HEK293 (cell line): ENCODE data around the gene STK32A.

Experiments
- CTCF ChIA-PET: fragments of 350-600 bp; formaldehyde crosslinking; extraction: SDS; loops from one replicate; lab custom pipeline; 2021; ENCODE audit warnings: antibody characterized with exemption; lab: Yijun Ruan, JAX
- POLR2A ChIA-PET: fragments of 300-600 bp; formaldehyde crosslinking; extraction: SDS; loops from one replicate; lab custom pipeline; 2020; ENCODE audit warnings: antibody characterized with exemption, inconsistent platforms; lab: Yijun Ruan, JAX
- H3K27ac ChIP-seq: fragments of 200-500 bp; sonication (Bioruptor generic); 2 replicates; pipeline ENCODE4 v1.5.1; 2014; ENCODE audit warnings: low read depth, low read length, control low read depth, inconsistent platforms; ENCODE audit errors: extremely low read depth
- H3K36me3 ChIP-seq, 2 experiments: fragments of 200-500 bp in 1 of 2; sonication (Bioruptor generic) in 1 of 2; 1 replicate in 1 of 2; 2 replicates in 1 of 2; pipeline ENCODE4 v1.5.1; 2014 to 2017; ENCODE audit warnings: inconsistent platforms in 2 of 2, low read length in 2 of 2; ENCODE audit not compliant: control insufficient read depth in 2 of 2, insufficient read depth in 1 of 2
- H3K4me1 ChIP-seq: fragments of 200-500 bp; sonication (Bioruptor generic); 2 replicates; pipeline ENCODE4 v1.5.1; 2014; ENCODE audit warnings: mild to moderate bottlenecking, low read length, inconsistent platforms; ENCODE audit not compliant: control insufficient read depth, insufficient read depth
- H3K4me3 ChIP-seq: 2 replicates; pipeline ENCODE4 v1.5.1; 2011; ENCODE audit warnings: low read depth, mild to moderate bottlenecking, control low read depth, low read length, moderate library complexity
- H3K9me3 ChIP-seq: fragments of 200-500 bp; sonication (Bioruptor generic); 2 replicates; pipeline ENCODE4 v1.5.1; 2014; ENCODE audit warnings: low read depth, low read length, inconsistent platforms; ENCODE audit not compliant: control insufficient read depth, insufficient read depth
- HOXD13 ChIP-seq: sonication (generic); formaldehyde crosslinking; IDR thresholded peaks from 2 replicates; pipeline ENCODE4 v1.8.0; 2022; ENCODE audit warnings: missing genetic modification reagents, borderline replicate concordance
- SETDB1 ChIP-seq: IDR thresholded peaks from one replicate; pipeline ENCODE4 v1.6.1; 2017; ENCODE audit warnings: mild to moderate bottlenecking, low read length, moderate library complexity, mixed read lengths; ENCODE audit not compliant: insufficient read length
- SP7 ChIP-seq: fragments of 450-650 bp; formaldehyde crosslinking; IDR thresholded peaks from 2 replicates; pipeline ENCODE4 v1.5.1; 2016; ENCODE audit warnings: missing biosample characterization, missing genetic modification characterization
- ZNF138 ChIP-seq: fragments of 450-650 bp; formaldehyde crosslinking; IDR thresholded peaks from 2 replicates; pipeline ENCODE4 v1.5.1; 2016; ENCODE audit warnings: missing biosample characterization, missing genetic modification characterization, borderline replicate concordance
- ZNF18 ChIP-seq: fragments of 450-650 bp; formaldehyde crosslinking; IDR thresholded peaks from 2 replicates; pipeline ENCODE4 v1.5.1; 2016; ENCODE audit warnings: missing biosample characterization, missing genetic modification characterization
- ZNF19 ChIP-seq: fragments of 450-650 bp; formaldehyde crosslinking; IDR thresholded peaks from 2 replicates; pipeline ENCODE4; 2016; ENCODE audit warnings: missing biosample characterization, missing genetic modification characterization, low read depth
- ZNF23 ChIP-seq: fragments of 450-650 bp; formaldehyde crosslinking; IDR thresholded peaks from 2 replicates; pipeline ENCODE4 v1.5.1; 2016; ENCODE audit warnings: missing biosample characterization, missing genetic modification characterization, borderline replicate concordance
- ZNF266 ChIP-seq: fragments of 450-650 bp; formaldehyde crosslinking; IDR thresholded peaks from 2 replicates; pipeline ENCODE4 v1.5.1; 2016; ENCODE audit warnings: missing biosample characterization, missing genetic modification characterization, low read depth
- ZNF341 ChIP-seq: fragments of 450-650 bp; formaldehyde crosslinking; IDR thresholded peaks from 2 replicates; pipeline ENCODE4; 2016; ENCODE audit warnings: low read depth, missing biosample characterization, missing genetic modification characterization
- ZNF366 ChIP-seq: fragments of 450-650 bp; formaldehyde crosslinking; conservative IDR thresholded peaks from 2 replicates; pipeline ENCODE4 v1.5.1; 2016; ENCODE audit warnings: missing biosample characterization, missing genetic modification characterization
- ZNF416 ChIP-seq: fragments of 450-650 bp; formaldehyde crosslinking; IDR thresholded peaks from 2 replicates; pipeline ENCODE4 v1.5.1; 2016; ENCODE audit warnings: missing biosample characterization, missing genetic modification characterization
- ZNF510 ChIP-seq: fragments of 450-650 bp; formaldehyde crosslinking; IDR thresholded peaks from 2 replicates; pipeline ENCODE4 v1.5.1; 2018; ENCODE audit warnings: mild to moderate bottlenecking, missing genetic modification characterization, missing biosample characterization; ENCODE audit not compliant: insufficient replicate concordance
- ZNF518A ChIP-seq: fragments of 450-650 bp; formaldehyde crosslinking; conservative IDR thresholded peaks from 2 replicates; pipeline ENCODE4 v1.5.1; 2016; ENCODE audit warnings: low read depth, missing biosample characterization, missing genetic modification characterization
- ZNF548 ChIP-seq: fragments of 450-650 bp; formaldehyde crosslinking; IDR thresholded peaks from 2 replicates; pipeline ENCODE4 v1.5.1; 2016; ENCODE audit warnings: missing biosample characterization, missing genetic modification characterization
- ZNF558 ChIP-seq: fragments of 450-650 bp; formaldehyde crosslinking; IDR thresholded peaks from 2 replicates; pipeline ENCODE4 v1.5.1; 2016; ENCODE audit warnings: missing biosample characterization, missing genetic modification characterization
- ZNF830 ChIP-seq: fragments of 450-650 bp; IDR thresholded peaks from 2 replicates; pipeline ENCODE4 v1.5.0; 2018; ENCODE audit warnings: missing biosample characterization, missing genetic modification characterization, low read depth, mild to moderate bottlenecking, moderate library complexity
- ZSCAN16 ChIP-seq: fragments of 450-650 bp; formaldehyde crosslinking; IDR thresholded peaks from 2 replicates; pipeline ENCODE4 v1.5.1; 2016; ENCODE audit warnings: missing biosample characterization, missing genetic modification characterization
- ZSCAN30 ChIP-seq: fragments of 450-650 bp; IDR thresholded peaks from 2 replicates; pipeline ENCODE4 v1.5.1; 2018; ENCODE audit warnings: missing biosample characterization, mild to moderate bottlenecking, missing genetic modification characterization, moderate library complexity
- TF ChIP-seq, protein P1 (sequence below): fragments of 450-650 bp; formaldehyde crosslinking; IDR thresholded peaks from 2 replicates; pipeline ENCODE4 v1.5.1; 2016; ENCODE audit warnings: missing biosample characterization, missing genetic modification characterization
- TF ChIP-seq, protein P2 (sequence below): fragments of 450-650 bp; formaldehyde crosslinking; IDR thresholded peaks from 2 replicates; pipeline ENCODE4 v1.5.1; 2016; ENCODE audit warnings: missing biosample characterization, missing genetic modification characterization

The STK32A gene

DNA sequence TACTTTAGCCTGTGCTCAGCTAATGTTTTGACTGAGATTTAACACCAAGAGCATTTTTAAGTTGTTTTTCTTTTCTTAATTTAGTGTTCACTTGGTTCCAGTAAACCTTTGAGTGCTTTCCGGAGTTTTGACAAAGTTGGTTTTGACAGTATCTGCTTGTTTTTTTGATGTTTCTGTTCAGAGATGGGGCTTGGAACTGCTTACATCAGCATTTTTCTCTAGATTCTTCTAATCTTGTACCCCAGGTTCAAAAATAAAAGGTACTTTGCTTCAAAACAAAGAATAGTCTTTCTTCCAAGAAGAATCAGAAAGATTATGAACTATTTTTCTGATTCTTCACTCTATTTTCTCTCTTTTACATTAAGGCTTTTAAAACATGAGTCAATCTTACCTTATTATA, 142.9 kb downstream of the STK32A start:
- no peak for TF ChIP-seq SETDB1
- TF ChIP-seq ZNF548, result no peak
- no peak for TF ChIP-seq ZSCAN16 (tag by site-specific recombination)
- TF ChIP-seq ZNF518A, result no peak
- no peak for TF ChIP-seq ZNF416 (tag by site-specific recombination)
- TF ChIP-seq ZNF266 (tag by site-specific recombination), result no peak
- no peak for TF ChIP-seq ZNF18 (tag by site-specific recombination)
- TF ChIP-seq HOXD13 (CRISPR knock-in tag), result no peak
- TF ChIP-seq ZNF510 (tag by site-specific recombination), result no peak
- POLR2A ChIA-PET, result no interaction called here
- H3K4me3 ChIP-seq, result no peak overlapping the region
- H3K36me3 ChIP-seq, result no peaks in the 10 kb centered on the region
- no peaks in the 10 kb centered on the region for H3K4me1 ChIP-seq
- H3K27ac ChIP-seq, result no peak overlapping the region
- CTCF ChIA-PET, result interaction anchor here (0.6 to 1.0 kb wide), 4 partner anchors 72 to 405 kb away, joined by 3 read pairs; no protein-coding TSS in a partner anchor
- H3K9me3 ChIP-seq, result no peaks in the 10 kb centered on the region

DNA sequence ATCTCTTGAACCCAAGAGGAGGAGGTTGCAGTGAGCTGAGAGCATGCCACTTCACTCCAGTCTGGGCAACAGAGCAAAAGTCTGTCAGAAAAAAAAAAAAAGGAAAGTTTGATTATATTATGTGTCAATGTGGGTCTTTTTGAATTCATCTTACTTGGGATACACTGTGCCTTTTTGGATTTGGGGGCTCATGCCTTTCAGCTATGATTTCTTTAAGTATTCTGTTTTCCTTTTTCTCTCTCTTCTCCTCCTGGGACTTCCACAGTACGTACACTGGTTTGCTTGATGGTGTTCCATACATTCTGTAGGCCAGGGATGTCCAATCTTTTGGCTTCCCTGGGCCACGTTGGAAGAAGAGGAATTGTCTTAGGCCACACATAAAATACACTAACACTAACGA, 146.7 kb downstream of the STK32A start:
- Histone ChIP-seq H3K36me3 (no peaks in the 10 kb centered on the region), H3K4me3 (no peak overlapping the region), H3K27ac (no peak overlapping the region), H3K9me3 (no peaks in the 10 kb centered on the region), H3K4me1 (no peaks in the 10 kb centered on the region)
- no peak for TF ChIP-seq ZNF366 (tag by site-specific recombination)
- no peak for TF ChIP-seq ZNF830 (tag by site-specific recombination)
- TF ChIP-seq, protein P1, sequence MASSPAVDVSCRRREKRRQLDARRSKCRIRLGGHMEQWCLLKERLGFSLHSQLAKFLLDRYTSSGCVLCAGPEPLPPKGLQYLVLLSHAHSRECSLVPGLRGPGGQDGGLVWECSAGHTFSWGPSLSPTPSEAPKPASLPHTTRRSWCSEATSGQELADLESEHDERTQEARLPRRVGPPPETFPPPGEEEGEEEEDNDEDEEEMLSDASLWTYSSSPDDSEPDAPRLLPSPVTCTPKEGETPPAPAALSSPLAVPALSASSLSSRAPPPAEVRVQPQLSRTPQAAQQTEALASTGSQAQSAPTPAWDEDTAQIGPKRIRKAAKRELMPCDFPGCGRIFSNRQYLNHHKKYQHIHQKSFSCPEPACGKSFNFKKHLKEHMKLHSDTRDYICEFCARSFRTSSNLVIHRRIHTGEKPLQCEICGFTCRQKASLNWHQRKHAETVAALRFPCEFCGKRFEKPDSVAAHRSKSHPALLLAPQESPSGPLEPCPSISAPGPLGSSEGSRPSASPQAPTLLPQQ (tag by site-specific recombination), result no peak
- TF ChIP-seq ZNF558, result peak; percentile 92
- no peak for TF ChIP-seq SP7 (tag by site-specific recombination)
- POLR2A ChIA-PET, result no interaction called here
- CTCF ChIA-PET, result interaction anchor here (0.8 to 1.4 kb wide), 4 partner anchors 11 to 197 kb away, joined by 3 to 7 read pairs (median 3); no protein-coding TSS in a partner anchor

DNA sequence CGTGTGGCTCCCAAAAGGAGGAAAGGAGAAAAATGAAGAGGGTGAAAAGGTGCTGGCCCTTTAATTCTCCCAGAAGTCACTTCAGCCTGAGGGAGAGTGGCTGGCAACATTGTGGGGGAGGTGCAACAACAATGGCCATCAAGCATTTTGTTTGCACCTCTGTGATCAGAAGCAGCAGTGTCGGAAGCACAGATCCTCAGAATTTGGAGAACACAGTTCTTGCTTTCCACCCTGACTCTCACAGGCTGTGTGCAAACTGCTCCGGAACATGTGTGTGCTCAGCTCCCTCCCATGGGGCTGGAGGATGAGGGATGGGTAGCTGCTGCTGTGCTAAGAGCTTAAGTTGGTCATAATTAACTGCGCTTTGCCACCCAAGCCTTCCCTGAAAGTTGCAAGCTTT, 147.9 kb downstream of the STK32A start:
- POLR2A ChIA-PET, result no interaction called here
- Histone ChIP-seq H3K27ac (no peak overlapping the region), H3K9me3 (no peaks in the 10 kb centered on the region), H3K4me1 (no peaks in the 10 kb centered on the region), H3K4me3 (no peak overlapping the region), H3K36me3 (no peaks in the 10 kb centered on the region)
- TF ChIP-seq, protein P2, sequence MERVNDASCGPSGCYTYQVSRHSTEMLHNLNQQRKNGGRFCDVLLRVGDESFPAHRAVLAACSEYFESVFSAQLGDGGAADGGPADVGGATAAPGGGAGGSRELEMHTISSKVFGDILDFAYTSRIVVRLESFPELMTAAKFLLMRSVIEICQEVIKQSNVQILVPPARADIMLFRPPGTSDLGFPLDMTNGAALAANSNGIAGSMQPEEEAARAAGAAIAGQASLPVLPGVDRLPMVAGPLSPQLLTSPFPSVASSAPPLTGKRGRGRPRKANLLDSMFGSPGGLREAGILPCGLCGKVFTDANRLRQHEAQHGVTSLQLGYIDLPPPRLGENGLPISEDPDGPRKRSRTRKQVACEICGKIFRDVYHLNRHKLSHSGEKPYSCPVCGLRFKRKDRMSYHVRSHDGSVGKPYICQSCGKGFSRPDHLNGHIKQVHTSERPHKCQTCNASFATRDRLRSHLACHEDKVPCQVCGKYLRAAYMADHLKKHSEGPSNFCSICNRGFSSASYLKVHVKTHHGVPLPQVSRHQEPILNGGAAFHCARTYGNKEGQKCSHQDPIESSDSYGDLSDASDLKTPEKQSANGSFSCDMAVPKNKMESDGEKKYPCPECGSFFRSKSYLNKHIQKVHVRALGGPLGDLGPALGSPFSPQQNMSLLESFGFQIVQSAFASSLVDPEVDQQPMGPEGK (tag by site-specific recombination), result no peak
- TF ChIP-seq ZNF19 (tag by site-specific recombination), result no peak
- no peak for TF ChIP-seq ZNF341 (tag by site-specific recombination)
- no peak for TF ChIP-seq ZSCAN30 (tag by site-specific recombination)
- no peak for TF ChIP-seq ZNF138 (tag by site-specific recombination)
- no peak for TF ChIP-seq ZNF23 (tag by site-specific recombination)
- CTCF ChIA-PET, result interaction anchor here (0.6 to 1.0 kb wide), 2 partner anchors 13 to 266 kb away, joined by 3 to 5 read pairs; no protein-coding TSS in a partner anchor
